Upper lobe of left lung (tissue), 4 donors: ENCODE results near the gene PFDN5.

Source experiments
- POLR2A ChIP-seq, 4 donors: fragments of 450-650 bp; IDR thresholded peaks; one replicate each; pipeline ENCODE4 v1.5.1; 2016 to 2017; ENCODE audit warnings: antibody characterized with exemption in 4 of 4, mild to moderate bottlenecking in 2 of 4
- POLR2AphosphoS5 ChIP-seq, 2 donors: sonication (generic); formaldehyde crosslinking; IDR thresholded peaks; one replicate each; pipeline ENCODE4 v1.5.1; 2017; ENCODE audit warnings: antibody characterized with exemption in 2 of 2
- TF ChIP-seq, protein P1 (sequence below), 6 experiments: fragments of 450-650 bp in 4 of 6; fragments of 200-600 bp in 2 of 6; sonication (generic) in 2 of 6; IDR thresholded peaks; one replicate each; pipeline ENCODE4 v1.5.1; 2016 to 2019; ENCODE audit warnings: antibody characterized with exemption in 6 of 6

DNA sequence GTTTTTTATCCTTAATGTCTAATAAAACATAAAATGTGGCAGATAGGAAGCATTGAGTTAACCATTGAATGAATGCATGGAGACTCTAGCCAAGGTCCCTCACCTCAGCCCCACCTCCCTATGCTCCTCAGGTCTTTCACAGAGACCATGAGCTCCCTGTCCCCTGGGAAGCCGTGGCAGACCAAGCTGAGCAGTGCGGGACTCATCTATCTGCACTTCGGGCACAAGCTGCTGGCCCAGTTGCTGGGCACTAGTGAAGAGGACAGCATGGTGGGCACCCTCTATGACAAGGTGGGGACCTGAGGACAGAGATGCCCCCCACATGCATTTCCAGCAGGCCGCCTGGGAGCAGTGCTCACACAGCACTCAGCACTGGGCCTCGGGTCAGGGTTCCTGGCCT, 7.6 kb downstream of the PFDN5 start:
- TF ChIP-seq, protein P1, sequence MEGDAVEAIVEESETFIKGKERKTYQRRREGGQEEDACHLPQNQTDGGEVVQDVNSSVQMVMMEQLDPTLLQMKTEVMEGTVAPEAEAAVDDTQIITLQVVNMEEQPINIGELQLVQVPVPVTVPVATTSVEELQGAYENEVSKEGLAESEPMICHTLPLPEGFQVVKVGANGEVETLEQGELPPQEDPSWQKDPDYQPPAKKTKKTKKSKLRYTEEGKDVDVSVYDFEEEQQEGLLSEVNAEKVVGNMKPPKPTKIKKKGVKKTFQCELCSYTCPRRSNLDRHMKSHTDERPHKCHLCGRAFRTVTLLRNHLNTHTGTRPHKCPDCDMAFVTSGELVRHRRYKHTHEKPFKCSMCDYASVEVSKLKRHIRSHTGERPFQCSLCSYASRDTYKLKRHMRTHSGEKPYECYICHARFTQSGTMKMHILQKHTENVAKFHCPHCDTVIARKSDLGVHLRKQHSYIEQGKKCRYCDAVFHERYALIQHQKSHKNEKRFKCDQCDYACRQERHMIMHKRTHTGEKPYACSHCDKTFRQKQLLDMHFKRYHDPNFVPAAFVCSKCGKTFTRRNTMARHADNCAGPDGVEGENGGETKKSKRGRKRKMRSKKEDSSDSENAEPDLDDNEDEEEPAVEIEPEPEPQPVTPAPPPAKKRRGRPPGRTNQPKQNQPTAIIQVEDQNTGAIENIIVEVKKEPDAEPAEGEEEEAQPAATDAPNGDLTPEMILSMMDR (IDR thresholded peaks at IDR 0.05), result no peak
- TF ChIP-seq POLR2A (IDR thresholded peaks at IDR 0.05), result no peak
- no peak for TF ChIP-seq POLR2AphosphoS5 (IDR thresholded peaks at IDR 0.05)
